Islet of Langerhans (tissue), 1 donor: Measurements from ENCODE around the gene GOT2.
"Not testable (repeated sequence)": the region's sequence is repeated elsewhere in the genome, so short reads cannot be mapped to it uniquely, and the experiment has no call there.

Source experiments
- FAIRE-seq: peaks from one replicate; lab custom pipeline; 2011; peaks lifted over from hg19 to GRCh38; lab: Jason Lieb, UNC

Gene GOT2

GRCh38 chr16:58717994-58718393, 16.1 kb downstream of the GOT2 start:
- no peak for FAIRE-seq

- no peak for FAIRE-seq
These were observed 17.6 kb downstream of the GOT2 start for GRCh38 chr16:58716468-58716867.

DNA sequence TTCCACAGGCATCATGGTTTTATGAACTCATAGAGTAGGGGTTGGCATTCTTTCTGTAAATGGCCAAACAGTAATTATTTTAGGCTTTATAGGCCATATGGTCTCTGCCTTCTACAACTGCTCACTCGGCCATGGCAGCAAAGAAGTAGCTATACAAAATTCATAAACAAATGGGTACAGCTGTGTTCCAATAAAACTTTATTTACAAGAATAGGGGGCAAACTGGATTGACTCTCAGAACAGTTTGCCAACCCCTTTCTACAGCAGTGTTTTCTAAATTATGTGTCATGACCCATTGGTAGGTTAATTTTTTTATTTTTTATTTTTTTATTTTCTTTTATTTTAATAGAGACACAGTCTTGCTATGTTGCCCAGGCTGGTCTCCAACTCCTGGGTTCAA, 20.4 kb downstream of the GOT2 start:
- no peak for FAIRE-seq

DNA sequence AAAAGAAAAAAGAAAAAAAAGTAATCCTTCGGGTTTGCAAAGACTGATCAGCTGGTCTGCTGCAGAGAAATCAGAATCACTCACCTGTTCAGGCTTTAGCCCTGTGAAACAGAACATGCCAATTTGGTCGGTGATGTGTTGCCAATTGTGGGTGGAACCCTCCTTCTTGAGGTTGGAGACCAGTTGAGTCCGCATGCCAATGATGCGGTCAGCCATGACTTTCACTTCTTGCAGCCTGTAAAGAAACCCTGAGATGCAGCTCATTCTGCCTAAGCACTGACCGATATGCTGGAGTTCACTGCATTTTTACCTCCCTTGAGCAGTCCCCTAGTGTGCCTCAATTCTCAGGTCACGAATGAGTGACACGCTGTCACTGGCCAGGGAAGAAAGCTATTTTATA, 24.8 kb downstream of the GOT2 start:
- no peak for FAIRE-seq

GRCh38 chr16:58699151-58699550, 35.0 kb downstream of the GOT2 start:
- no peak for FAIRE-seq

GRCh38 chr16:58695368-58695767, 38.7 kb downstream of the GOT2 start:
- FAIRE-seq: no peak

GRCh38 chr16:58692450-58692849, 41.7 kb downstream of the GOT2 start:
- no peak for FAIRE-seq

DNA sequence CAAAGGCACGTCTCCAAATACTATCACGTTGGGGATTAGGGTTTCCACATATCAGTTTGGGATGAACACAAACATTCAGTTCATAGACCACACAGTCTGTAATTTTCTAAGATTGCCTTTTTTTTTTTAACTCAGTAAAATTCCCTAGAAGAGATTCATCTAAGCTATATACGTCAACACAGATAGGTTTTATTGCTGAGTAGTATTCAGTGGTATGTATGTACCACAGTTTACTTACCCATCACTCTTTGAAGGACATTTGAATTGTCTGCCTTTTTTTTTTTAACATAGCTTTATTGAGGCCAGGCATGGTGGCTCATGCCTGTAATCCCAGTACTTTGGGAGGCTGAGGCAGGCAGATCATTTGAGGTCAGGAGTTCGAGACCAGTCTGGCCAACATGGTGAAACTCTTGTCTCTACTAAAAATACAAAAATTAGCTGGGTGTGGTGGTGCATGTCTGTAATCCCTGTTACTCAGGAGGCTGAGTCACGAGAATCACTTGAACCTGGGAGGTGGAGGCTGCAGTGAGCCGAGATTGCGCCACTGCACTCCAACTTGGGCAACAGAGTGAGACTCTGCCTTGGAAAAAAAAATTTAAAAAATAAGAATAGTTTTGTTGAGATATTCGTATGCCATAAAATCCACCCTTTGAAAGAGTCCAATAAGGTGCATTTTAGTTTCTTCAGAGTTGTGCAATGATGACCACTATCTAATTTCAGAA, 47.0 kb downstream of the GOT2 start:
- not testable (repeated sequence) for FAIRE-seq

- no peak for FAIRE-seq
These were observed 49.0 kb downstream of the GOT2 start for GRCh38 chr16:58685084-58685449.

DNA sequence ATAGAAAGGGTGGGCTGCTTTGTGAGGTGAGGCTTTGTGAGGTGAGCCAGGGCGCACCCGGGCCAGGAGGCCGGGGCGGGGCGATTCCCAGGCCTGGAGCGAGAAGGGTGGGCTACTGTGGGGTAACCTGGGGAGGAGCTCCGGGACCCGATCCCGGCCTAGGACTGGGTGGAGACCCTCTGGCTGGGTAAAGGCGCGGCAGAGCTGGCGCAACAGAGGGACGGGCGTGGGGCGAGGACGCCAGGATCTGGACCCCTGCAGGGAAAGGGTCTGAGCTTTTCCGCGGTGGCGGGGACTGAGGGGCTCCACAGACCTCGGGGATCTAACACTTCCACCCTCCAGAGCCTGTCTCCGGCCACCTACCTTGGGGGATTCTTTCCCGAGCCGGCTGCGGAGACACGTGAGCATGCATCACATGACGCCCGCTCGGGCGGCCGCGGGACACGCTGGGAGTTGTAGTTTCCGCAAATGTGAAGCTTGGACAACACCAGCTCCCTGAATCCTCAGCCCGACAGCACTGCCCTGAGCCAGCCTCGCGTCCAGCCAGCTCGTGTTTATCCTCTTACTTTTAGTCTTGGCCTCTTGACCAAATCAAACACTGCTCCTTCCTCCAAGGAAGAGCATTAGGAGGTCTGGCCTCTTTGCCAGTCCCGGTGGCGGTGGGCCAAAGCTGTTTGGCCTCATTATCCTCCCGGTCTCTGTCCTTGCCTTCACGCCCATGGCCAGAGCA, 49.6 kb downstream of the GOT2 start, which contains the start of gene SLC38A7:
Gene SLC38A7 (minus strand): TSS at position 417 of the 730 bp plus-strand sequence. CDS start 4,644 bp downstream, outside the sequence.
- no peak for FAIRE-seq

- FAIRE-seq: no peak
These were observed 50.1 kb downstream of the GOT2 start for GRCh38 chr16:58684001-58684353.

GRCh38 chr16:58679763-58680162, 54.4 kb downstream of the GOT2 start:
- FAIRE-seq: no peak

- no peak for FAIRE-seq
These were observed 55.4 kb downstream of the GOT2 start for GRCh38 chr16:58678716-58679115.

DNA sequence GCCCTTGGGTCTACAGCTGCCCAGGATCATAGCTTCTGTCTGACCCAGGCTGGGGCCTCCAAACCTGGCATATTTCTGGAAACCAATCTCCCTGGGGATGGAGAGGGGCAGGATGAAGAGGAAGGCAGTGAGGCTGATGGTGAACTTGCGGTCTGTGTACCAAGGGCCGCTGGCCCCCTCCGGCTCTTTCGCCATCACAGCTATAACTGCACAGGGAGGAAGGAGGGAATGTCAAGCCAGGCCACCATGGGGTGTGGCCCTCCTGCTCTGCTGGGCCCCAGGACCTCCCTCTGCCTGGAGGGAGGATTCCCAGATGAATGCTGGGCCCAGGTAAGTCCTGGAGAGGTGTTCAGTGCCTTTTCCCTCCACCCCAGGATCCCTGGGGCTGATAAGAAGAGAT, 55.8 kb downstream of the GOT2 start:
- FAIRE-seq: no peak

DNA sequence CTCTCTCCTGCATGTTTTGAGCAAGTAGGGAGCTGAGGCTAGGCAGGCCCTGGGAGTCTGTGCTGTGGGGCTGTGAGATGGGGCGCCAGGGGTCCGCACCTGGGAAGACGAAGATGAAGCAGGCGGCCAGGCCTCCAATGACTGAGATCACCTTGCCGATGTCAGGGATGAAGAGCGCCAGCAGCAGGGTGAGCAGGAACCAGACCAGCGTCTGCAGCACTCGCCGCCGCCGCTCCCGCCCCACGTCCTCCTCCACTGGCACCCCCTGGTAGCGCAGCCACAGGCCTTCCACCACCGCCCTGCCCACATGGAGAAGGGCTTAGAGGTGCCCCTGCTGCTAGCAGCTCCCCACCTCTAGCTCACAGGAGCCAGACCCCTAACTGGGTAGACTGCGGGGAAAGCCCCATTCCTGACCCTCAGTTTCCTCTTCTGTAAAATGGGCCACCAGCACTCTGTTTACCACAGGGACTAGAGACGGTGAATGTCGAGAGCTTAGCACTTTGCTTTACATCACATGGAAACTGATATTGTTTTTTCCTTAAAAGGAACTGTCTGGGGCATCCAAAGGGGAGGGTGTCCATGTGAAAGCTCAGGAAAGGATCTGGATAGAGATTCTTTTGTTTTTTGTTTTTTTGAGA, 63.1 kb downstream of the GOT2 start:
- FAIRE-seq: no peak

- no peak for FAIRE-seq
These were observed 63.9 kb downstream of the GOT2 start for GRCh38 chr16:58670177-58670576.

GRCh38 chr16:58665200-58665599, 68.9 kb downstream of the GOT2 start:
- FAIRE-seq: no peak

GRCh38 chr16:58661199-58661830, 72.8 kb downstream of the GOT2 start:
- FAIRE-seq: peak; percentile 93

GRCh38 chr16:58659911-58660310, 74.2 kb downstream of the GOT2 start:
- FAIRE-seq: not testable (repeated sequence)

- FAIRE-seq: no peak
These were observed 75.3 kb downstream of the GOT2 start for GRCh38 chr16:58658796-58659211.
